ENCODE results near the gene PDX1. TPM values are rescaled to one million over a fixed set of nuclear protein-coding genes. Genes with fewer than 3 reads are reported as not detected.

The PDX1 gene
- polyA plus RNA-seq, 1 of the 3 experiments (the other 2 are of a cell fraction): not detected

DNA sequence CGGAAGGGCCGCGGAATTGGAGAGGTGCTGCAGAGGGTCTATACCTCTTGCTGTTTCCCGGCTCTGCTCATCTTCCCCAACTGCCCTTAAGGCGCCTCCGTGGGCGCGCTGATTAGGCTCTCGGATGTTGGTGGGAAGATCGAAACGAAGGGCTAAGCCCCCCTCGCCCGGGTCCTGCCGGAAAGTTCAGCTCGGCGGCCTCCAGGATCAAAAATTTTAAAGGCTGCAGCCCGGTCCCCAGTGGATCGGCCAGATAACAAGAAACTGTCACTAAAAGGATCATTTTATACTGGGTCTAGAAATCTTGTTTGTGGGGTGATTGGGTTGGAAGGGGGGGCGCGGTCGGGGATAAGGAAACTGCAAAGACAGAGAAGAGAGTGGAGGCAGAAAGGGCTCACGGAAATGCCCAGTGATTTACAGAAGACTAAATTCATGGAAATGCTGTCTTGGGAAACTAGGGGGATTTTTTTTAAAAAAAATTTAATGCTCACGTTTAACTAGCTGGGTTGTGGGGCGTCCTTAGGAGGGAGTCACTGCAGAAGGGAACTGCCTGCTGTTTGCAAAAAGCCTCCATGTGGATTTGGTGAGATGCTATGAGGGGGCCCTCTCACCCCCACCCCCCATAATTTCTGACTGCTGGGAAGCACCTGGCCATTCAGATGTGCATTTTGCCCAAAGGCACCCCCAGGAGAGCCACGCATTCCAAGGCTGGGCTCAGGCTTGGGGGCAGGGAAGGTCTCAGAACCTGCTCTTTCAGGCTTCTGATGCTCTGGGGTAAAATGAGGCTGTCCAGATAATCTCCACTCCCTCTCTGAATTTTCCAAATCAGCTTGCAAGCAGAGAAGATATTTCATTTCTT, 41.7 kb downstream of the PDX1 start:
- Histone ChIP-seq H3K4me2 (peak overlapping the region; percentile 60; the same call in 1 of the 2 replicates), H2AFZ (ENCODE audit: low read depth) (no peak overlapping the region), H4K20me1 (ENCODE audit: insufficient read depth) (no peaks in the 10 kb centered on the region), H3K4me1 (ENCODE audit: control insufficient read depth in 1 of 2, insufficient read depth in 2 of 2, low read depth in 1 of 2, low read length in 1 of 2) (no peaks in the 10 kb centered on the region), H3K36me3 (replicated peaks in 1 of 2; ENCODE audit: control insufficient read depth in 1 of 2, insufficient read depth in 2 of 2, low read length in 1 of 2) (no peaks in the 10 kb centered on the region), H3K9ac (no peak overlapping the region), H3K4me3 (ENCODE audit: low read depth in 2 of 2, low read length in 1 of 2) (no peak overlapping the region; a peak in 1 of 4 replicates), H3K27ac (ENCODE audit: low read depth in 2 of 2, low read length in 1 of 2) (no peak overlapping the region), H3K9me2 (no peaks in the 10 kb centered on the region), H3K79me2 (ENCODE audit: insufficient read depth) (no peaks in the 10 kb centered on the region), H3K27me3 (ENCODE audit: insufficient read depth) (peaks cover 67% of the 10 kb centered on the region), H3F3A (replicated peaks; ENCODE audit: insufficient read depth) (no peaks in the 10 kb centered on the region), H3K9me3 (no peaks in the 10 kb centered on the region)
- 23% methylated on average over 19 of the region's 25 CpGs for WGBS (ENCODE audit: low lambda C conversion rate)
- CTCF ChIA-PET: interaction anchor here (0.6 to 3.5 kb wide), 6 partner anchors 7 to 607 kb away, joined by 3 to 11 read pairs (median 6); no protein-coding TSS in a partner anchor
- TF ChIP-seq, protein P1, sequence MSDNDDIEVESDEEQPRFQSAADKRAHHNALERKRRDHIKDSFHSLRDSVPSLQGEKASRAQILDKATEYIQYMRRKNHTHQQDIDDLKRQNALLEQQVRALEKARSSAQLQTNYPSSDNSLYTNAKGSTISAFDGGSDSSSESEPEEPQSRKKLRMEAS (IDR thresholded peaks at IDR 0.05; ENCODE audit: low read depth): no peak
- TF ChIP-seq TAF1 (IDR thresholded peaks at IDR 0.05; ENCODE audit: borderline replicate concordance, low read depth, low read length): no peak
- TF ChIP-seq, protein P2, sequence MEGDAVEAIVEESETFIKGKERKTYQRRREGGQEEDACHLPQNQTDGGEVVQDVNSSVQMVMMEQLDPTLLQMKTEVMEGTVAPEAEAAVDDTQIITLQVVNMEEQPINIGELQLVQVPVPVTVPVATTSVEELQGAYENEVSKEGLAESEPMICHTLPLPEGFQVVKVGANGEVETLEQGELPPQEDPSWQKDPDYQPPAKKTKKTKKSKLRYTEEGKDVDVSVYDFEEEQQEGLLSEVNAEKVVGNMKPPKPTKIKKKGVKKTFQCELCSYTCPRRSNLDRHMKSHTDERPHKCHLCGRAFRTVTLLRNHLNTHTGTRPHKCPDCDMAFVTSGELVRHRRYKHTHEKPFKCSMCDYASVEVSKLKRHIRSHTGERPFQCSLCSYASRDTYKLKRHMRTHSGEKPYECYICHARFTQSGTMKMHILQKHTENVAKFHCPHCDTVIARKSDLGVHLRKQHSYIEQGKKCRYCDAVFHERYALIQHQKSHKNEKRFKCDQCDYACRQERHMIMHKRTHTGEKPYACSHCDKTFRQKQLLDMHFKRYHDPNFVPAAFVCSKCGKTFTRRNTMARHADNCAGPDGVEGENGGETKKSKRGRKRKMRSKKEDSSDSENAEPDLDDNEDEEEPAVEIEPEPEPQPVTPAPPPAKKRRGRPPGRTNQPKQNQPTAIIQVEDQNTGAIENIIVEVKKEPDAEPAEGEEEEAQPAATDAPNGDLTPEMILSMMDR (IDR thresholded peaks at IDR 0.05): no peak
- TF ChIP-seq EZH2phosphoT487 (IDR thresholded peaks at IDR 0.05; ENCODE audit: borderline replicate concordance, low read depth): no peak
- no peak for TF ChIP-seq RCOR1 (IDR thresholded peaks at IDR 0.05; ENCODE audit: low read length)
- TF ChIP-seq FOSL2 (IDR thresholded peaks at IDR 0.05; ENCODE audit: borderline replicate concordance, low read depth): no peak
- no peak for TF ChIP-seq GABPA (IDR thresholded peaks at IDR 0.05; ENCODE audit: low read depth)
- TF ChIP-seq, protein P3, sequence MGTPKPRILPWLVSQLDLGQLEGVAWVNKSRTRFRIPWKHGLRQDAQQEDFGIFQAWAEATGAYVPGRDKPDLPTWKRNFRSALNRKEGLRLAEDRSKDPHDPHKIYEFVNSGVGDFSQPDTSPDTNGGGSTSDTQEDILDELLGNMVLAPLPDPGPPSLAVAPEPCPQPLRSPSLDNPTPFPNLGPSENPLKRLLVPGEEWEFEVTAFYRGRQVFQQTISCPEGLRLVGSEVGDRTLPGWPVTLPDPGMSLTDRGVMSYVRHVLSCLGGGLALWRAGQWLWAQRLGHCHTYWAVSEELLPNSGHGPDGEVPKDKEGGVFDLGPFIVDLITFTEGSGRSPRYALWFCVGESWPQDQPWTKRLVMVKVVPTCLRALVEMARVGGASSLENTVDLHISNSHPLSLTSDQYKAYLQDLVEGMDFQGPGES (IDR thresholded peaks at IDR 0.05; ENCODE audit: low read depth, low read length): no peak
- TF ChIP-seq, protein P4, sequence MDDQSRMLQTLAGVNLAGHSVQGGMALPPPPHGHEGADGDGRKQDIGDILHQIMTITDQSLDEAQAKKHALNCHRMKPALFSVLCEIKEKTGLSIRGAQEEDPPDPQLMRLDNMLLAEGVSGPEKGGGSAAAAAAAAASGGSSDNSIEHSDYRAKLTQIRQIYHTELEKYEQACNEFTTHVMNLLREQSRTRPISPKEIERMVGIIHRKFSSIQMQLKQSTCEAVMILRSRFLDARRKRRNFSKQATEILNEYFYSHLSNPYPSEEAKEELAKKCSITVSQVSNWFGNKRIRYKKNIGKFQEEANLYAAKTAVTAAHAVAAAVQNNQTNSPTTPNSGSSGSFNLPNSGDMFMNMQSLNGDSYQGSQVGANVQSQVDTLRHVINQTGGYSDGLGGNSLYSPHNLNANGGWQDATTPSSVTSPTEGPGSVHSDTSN (IDR thresholded peaks at IDR 0.05): no peak
- TF ChIP-seq GATA2 (CRISPR knock-in tag; IDR thresholded peaks at IDR 0.05): no peak
- TF ChIP-seq YY1 (IDR thresholded peaks at IDR 0.05; ENCODE audit: low read depth): no peak
- POLR2A ChIA-PET: no interaction called here
- peak; percentile 17 for DNase-seq
